ENCODE measurements around the gene CTH. TPM values are rescaled to one million over a fixed set of nuclear protein-coding genes. Genes with fewer than 3 reads are reported as not detected.
"Not testable (repeated sequence)": the region's sequence is repeated elsewhere in the genome, so short reads cannot be mapped to it uniquely, and the experiment has no call there.

Gene CTH
- total RNA-seq, 1 experiment from 2014 or later = 14.7 TPM

DNA sequence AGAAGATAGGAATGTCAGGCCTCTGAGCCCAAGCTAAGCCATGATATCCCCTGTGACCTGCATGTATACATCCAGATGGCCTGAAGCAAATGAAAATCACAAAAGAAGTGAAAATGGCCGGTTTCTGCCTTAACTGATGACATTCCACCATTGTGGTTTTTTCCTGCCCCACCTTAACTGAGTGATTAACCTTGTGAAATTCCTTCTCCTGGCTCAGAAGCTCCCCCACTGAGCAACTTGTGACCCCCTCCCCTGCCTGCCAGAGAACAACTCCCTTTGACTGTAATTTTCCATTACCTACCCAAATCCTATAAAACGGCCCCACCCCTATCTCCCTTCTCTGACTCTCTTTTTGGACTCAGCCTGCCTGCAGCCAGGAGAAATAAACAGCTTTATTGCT is 37.5 kb upstream of the CTH start:
- RAD21 ChIA-PET (ENCODE audit: low non-redundant PET in 1 of 2, low total read pairs in 2 of 2, uncharacterized antibody in 2 of 2, unreplicated experiment in 2 of 2); POLR2A ChIA-PET; H3K4me3 ChIP-seq (replicated peaks in 1 of 2; ENCODE audit: low read depth in 1 of 2, low read length in 2 of 2); H3K36me3 ChIP-seq (ENCODE audit: control insufficient read depth in 1 of 2, insufficient read depth in 2 of 2, low read length in 2 of 2); H3K27me3 ChIP-seq (ENCODE audit: insufficient read depth, low read length); H4K20me1 ChIP-seq (ENCODE audit: insufficient read depth); H3K9ac ChIP-seq (ENCODE audit: low read length); BruUV-seq (replicated peaks); H3K9me2 ChIP-seq (ENCODE audit: insufficient read depth); intact Hi-C loops (cut with micrococcal nuclease); ATAC-seq; H2AFZ ChIP-seq (ENCODE audit: low read depth, low read length, poor library complexity, severe bottlenecking); H3K9me3 ChIP-seq (ENCODE audit: control insufficient read depth in 1 of 2, insufficient read depth in 1 of 2, low read depth in 1 of 2, low read length in 2 of 2); H3K79me2 ChIP-seq (ENCODE audit: insufficient read depth, low read length); H3K27ac ChIP-seq (ENCODE audit: low read depth, low read length); CTCF ChIA-PET; DNase-seq (ENCODE audit: low read depth, low spot score): not testable (repeated sequence)
- Histone ChIP-seq H3K4me1 (ENCODE audit: control insufficient read depth in 1 of 2, insufficient read depth in 2 of 2, low read length in 2 of 2) (peaks cover 8 to 11% of the 10 kb centered on the region in 2 experiments; a peak in 3 of 4 replicates), H3K4me2 (ENCODE audit: low read length) (peak overlapping the region; percentile 14; the same call in 1 of the 2 replicates)

DNA sequence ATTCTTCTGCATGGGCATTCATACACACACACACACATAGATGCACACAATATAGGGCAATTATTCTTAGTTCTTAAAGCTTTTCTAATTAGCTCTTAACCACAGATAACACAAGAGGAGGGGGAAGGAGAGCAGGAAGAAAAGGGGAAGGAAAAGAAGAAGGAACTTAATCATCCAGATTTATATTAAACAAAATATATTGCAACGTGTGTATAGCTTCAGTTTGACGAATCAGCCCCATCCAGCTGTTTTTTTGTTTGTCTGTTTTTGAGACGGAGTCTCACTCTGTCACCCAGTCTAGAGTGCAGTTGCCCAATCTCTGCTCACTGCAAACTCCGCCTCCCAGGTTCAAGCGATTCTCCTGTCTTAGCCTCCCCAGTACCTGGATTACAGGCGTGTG is 34.9 kb upstream of the CTH start:
- H3K27ac ChIP-seq (ENCODE audit: low read depth, low read length) = no peak overlapping the region
- H3K4me2 ChIP-seq (ENCODE audit: low read length) = no peak overlapping the region
- TF ChIP-seq, protein P1, sequence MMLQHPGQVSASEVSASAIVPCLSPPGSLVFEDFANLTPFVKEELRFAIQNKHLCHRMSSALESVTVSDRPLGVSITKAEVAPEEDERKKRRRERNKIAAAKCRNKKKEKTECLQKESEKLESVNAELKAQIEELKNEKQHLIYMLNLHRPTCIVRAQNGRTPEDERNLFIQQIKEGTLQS (IDR thresholded peaks at IDR 0.05) = no peak
- TF ChIP-seq SIN3A (IDR thresholded peaks at IDR 0.05; ENCODE audit: low read depth) = no peak
- no peak for TF ChIP-seq EZH2 (IDR thresholded peaks at IDR 0.05)
- TF ChIP-seq ZFX (IDR thresholded peaks at IDR 0.05) = no peak
- TF ChIP-seq ELF1 (IDR thresholded peaks at IDR 0.05; ENCODE audit: borderline replicate concordance, low read depth) = no peak
- no peak for TF ChIP-seq TCF7L2 (IDR thresholded peaks at IDR 0.05; ENCODE audit: borderline replicate concordance, extremely low read depth, insufficient read depth, insufficient read length)
- TF ChIP-seq, protein P2, sequence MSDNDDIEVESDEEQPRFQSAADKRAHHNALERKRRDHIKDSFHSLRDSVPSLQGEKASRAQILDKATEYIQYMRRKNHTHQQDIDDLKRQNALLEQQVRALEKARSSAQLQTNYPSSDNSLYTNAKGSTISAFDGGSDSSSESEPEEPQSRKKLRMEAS (IDR thresholded peaks at IDR 0.05) = no peak
- no peak for TF ChIP-seq SRF (IDR thresholded peaks at IDR 0.05; ENCODE audit: low read depth)
- TF ChIP-seq ZNF274 (IDR thresholded peaks at IDR 0.05; ENCODE audit: low read depth, low read length) = no peak
- TF ChIP-seq SP1 (IDR thresholded peaks at IDR 0.05; ENCODE audit: low read depth) = no peak

More for the DNA sequence above, 34.9 kb upstream of the CTH start:
- H3K9me2 ChIP-seq (ENCODE audit: insufficient read depth) = no peaks in the 10 kb centered on the region
- no peak for ATAC-seq
- H2AFZ ChIP-seq (ENCODE audit: low read depth, low read length, poor library complexity, severe bottlenecking) = no peak overlapping the region
- CTCF ChIA-PET = no interaction called here
- BruUV-seq (replicated peaks) = no TSS peak
- POLR2A ChIA-PET = no interaction called here
- peaks cover 8 to 11% of the 10 kb centered on the region in 2 experiments; a peak in 3 of 4 replicates for H3K4me1 ChIP-seq (ENCODE audit: control insufficient read depth in 1 of 2, insufficient read depth in 2 of 2, low read length in 2 of 2)
- H4K20me1 ChIP-seq (ENCODE audit: insufficient read depth) = no peaks in the 10 kb centered on the region
- H3K9ac ChIP-seq (ENCODE audit: low read length) = no peak overlapping the region
- no peaks in the 10 kb centered on the region for H3K79me2 ChIP-seq (ENCODE audit: insufficient read depth, low read length)
- RAD21 ChIA-PET (ENCODE audit: low non-redundant PET in 1 of 2, low total read pairs in 2 of 2, uncharacterized antibody in 2 of 2, unreplicated experiment in 2 of 2) = no interaction called here
- no peaks in the 10 kb centered on the region for H3K36me3 ChIP-seq (ENCODE audit: control insufficient read depth in 1 of 2, insufficient read depth in 2 of 2, low read length in 2 of 2)
- DNase-seq (ENCODE audit: low read depth, low spot score) = no peak
- H3K4me3 ChIP-seq (replicated peaks in 1 of 2; ENCODE audit: low read depth in 1 of 2, low read length in 2 of 2) = no peak overlapping the region
- intact Hi-C loops (cut with micrococcal nuclease) = no loop called here
- no peaks in the 10 kb centered on the region for H3K9me3 ChIP-seq (ENCODE audit: control insufficient read depth in 1 of 2, insufficient read depth in 1 of 2, low read depth in 1 of 2, low read length in 2 of 2)
- H3K27me3 ChIP-seq (ENCODE audit: insufficient read depth, low read length) = no peaks in the 10 kb centered on the region
